Endodermal cell (in vitro differentiated cells): ENCODE measurements around the gene LAMC1. TPM values are rescaled to one million over a fixed set of nuclear protein-coding genes. Genes with fewer than 3 reads are reported as not detected.

Experiments
- DNase-seq: peaks from one replicate; pipeline ENCODE4 v3.0.0-alpha.2; 2017
- H3K27ac ChIP-seq: 2 replicates; pipeline ENCODE4 v1.5.1; 2013; ENCODE audit warnings: mild to moderate bottlenecking, low read depth, low read length, moderate library complexity
- H3K27me3 ChIP-seq: 2 replicates; pipeline ENCODE4 v1.6.1; 2013; ENCODE audit warnings: mild to moderate bottlenecking, low read length, moderate library complexity; ENCODE audit not compliant: insufficient read depth, control insufficient read depth, poor library complexity, severe bottlenecking
- H3K36me3 ChIP-seq: 2 replicates; pipeline ENCODE4 v1.7.0; 2013; ENCODE audit warnings: mild to moderate bottlenecking, low read length, moderate library complexity; ENCODE audit not compliant: control insufficient read depth, insufficient read depth
- H3K4me1 ChIP-seq: one replicate; pipeline ENCODE4 v1.7.0; 2013; ENCODE audit warnings: low read length; ENCODE audit not compliant: control insufficient read depth, insufficient read depth
- H3K4me3 ChIP-seq: 2 replicates; pipeline ENCODE4 v1.5.1; 2013; ENCODE audit warnings: mild to moderate bottlenecking, low read length, moderate library complexity
- H3K9ac ChIP-seq: 2 replicates; pipeline ENCODE4 v1.6.1; 2013; ENCODE audit warnings: mild to moderate bottlenecking, low read length, moderate library complexity; ENCODE audit not compliant: poor library complexity, severe bottlenecking; ENCODE audit errors: extremely low read depth
- H3K9me3 ChIP-seq: 2 replicates; pipeline ENCODE4 v1.6.1; 2013; ENCODE audit warnings: mild to moderate bottlenecking, low read length, moderate library complexity; ENCODE audit not compliant: control insufficient read depth
- H3K27ac Mint-ChIP-seq: 2 replicates; pipeline ENCODE4 v1.8.0; 2020; ENCODE audit warnings: mixed read lengths
- H3K27me3 Mint-ChIP-seq: 2 replicates; pipeline ENCODE4 v1.8.0; 2021; ENCODE audit warnings: mild to moderate bottlenecking, mixed read lengths; ENCODE audit not compliant: insufficient read depth
- H3K36me3 Mint-ChIP-seq: 2 replicates; pipeline ENCODE4 v1.8.0; 2020; ENCODE audit warnings: low read depth, mixed read lengths
- H3K4me1 Mint-ChIP-seq: 2 replicates; pipeline ENCODE4 v1.8.0; 2020; ENCODE audit warnings: mixed read lengths
- H3K4me3 Mint-ChIP-seq: 2 replicates; pipeline ENCODE4 v1.8.0; 2020; ENCODE audit warnings: mild to moderate bottlenecking, moderate library complexity, mixed read lengths
- H3K9me3 Mint-ChIP-seq: 2 replicates; pipeline ENCODE4 v1.8.0; 2020; ENCODE audit warnings: mild to moderate bottlenecking, mixed read lengths
- WGBS, 2 experiments: methylation state at CpG; one replicate each; pipeline versions ENCODE4 v1.1.5 to v1.1.7; 2013; ENCODE audit warnings: missing lambda C conversion rate in 2 of 2, mixed read lengths in 1 of 2; ENCODE audit not compliant: insufficient coverage in 1 of 2, insufficient read length in 1 of 2; 5-methylcytosine and 5-hydroxymethylcytosine counted together
- total RNA-seq, 2 donors: library from RNA; stranded (reverse); fragmentation: NEBNext Ultra II Directional in 1 of 2; extraction: Animal tissue kit (Norgen Biotek cat#: 25700) in 1 of 2; gene quantifications; 2 replicates in 1 of 2; 3 replicates in 1 of 2; pipeline ENCODE4 v1.2.1, GENCODE V29; 2021
- TF ChIP-seq, protein P1 (sequence below): fragments of 200-600 bp; sonication (generic); conservative IDR thresholded peaks from 2 replicates; pipeline ENCODE4 v1.5.0; 2021; ENCODE audit warnings: antibody characterized with exemption, mild to moderate bottlenecking

Gene LAMC1
- total RNA-seq, 2 donors from 2014 or later, result 47.9 to 58.8 TPM

GRCh38 chr1:183106746-183107145 lies 83.5 kb downstream of the LAMC1 start:
- no peaks in the 10 kb centered on the region for H3K27me3 ChIP-seq
- DNase-seq, result no peak
- Mint-ChIP-seq H3K4me3 (no peak overlapping the region), H3K9me3 (no peaks in the 10 kb centered on the region), H3K36me3 (peaks cover 7% of the 10 kb centered on the region), H3K27ac (no peak overlapping the region), H3K4me1 (peaks cover 6% of the 10 kb centered on the region), H3K27me3 (no peaks in the 10 kb centered on the region)
- no peaks in the 10 kb centered on the region for H3K4me1 ChIP-seq
- no peak overlapping the region for H3K27ac ChIP-seq
- H3K36me3 ChIP-seq, result peaks cover 10% of the 10 kb centered on the region
- no peak overlapping the region for H3K4me3 ChIP-seq
- TF ChIP-seq, protein P1, sequence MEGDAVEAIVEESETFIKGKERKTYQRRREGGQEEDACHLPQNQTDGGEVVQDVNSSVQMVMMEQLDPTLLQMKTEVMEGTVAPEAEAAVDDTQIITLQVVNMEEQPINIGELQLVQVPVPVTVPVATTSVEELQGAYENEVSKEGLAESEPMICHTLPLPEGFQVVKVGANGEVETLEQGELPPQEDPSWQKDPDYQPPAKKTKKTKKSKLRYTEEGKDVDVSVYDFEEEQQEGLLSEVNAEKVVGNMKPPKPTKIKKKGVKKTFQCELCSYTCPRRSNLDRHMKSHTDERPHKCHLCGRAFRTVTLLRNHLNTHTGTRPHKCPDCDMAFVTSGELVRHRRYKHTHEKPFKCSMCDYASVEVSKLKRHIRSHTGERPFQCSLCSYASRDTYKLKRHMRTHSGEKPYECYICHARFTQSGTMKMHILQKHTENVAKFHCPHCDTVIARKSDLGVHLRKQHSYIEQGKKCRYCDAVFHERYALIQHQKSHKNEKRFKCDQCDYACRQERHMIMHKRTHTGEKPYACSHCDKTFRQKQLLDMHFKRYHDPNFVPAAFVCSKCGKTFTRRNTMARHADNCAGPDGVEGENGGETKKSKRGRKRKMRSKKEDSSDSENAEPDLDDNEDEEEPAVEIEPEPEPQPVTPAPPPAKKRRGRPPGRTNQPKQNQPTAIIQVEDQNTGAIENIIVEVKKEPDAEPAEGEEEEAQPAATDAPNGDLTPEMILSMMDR, result no peak
- H3K9ac ChIP-seq, result no peak overlapping the region
- H3K9me3 ChIP-seq, result no peaks in the 10 kb centered on the region
- WGBS, 2 experiments, result 96 to 100% methylated on average over 1 to 2 of the region's 2 CpGs

- peak overlapping the region; percentile 14 for H3K27ac ChIP-seq
- peaks cover 13% of the 10 kb centered on the region for H3K36me3 Mint-ChIP-seq
- H3K36me3 ChIP-seq, result peaks cover 5% of the 10 kb centered on the region
- no peaks in the 10 kb centered on the region for H3K9me3 Mint-ChIP-seq
- H3K27me3 Mint-ChIP-seq, result no peaks in the 10 kb centered on the region
- TF ChIP-seq, protein P1, result no peak
- no peak overlapping the region for H3K4me3 ChIP-seq
- H3K9ac ChIP-seq, result no peak overlapping the region
- no peak overlapping the region for H3K4me3 Mint-ChIP-seq
- H3K27me3 ChIP-seq, result no peaks in the 10 kb centered on the region
- WGBS, 2 experiments, result 83 to 91% methylated on average over 1 to 8 of the region's 8 CpGs
- no peaks in the 10 kb centered on the region for H3K4me1 ChIP-seq
- DNase-seq, result no peak
- H3K9me3 ChIP-seq, result no peaks in the 10 kb centered on the region
- no peaks in the 10 kb centered on the region for H3K4me1 Mint-ChIP-seq
- no peak overlapping the region for H3K27ac Mint-ChIP-seq
Measured at GRCh38 chr1:183110326-183110880, 87.2 kb downstream of the LAMC1 start.

GRCh38 chr1:183114441-183114840 lies 91.2 kb downstream of the LAMC1 start:
- Mint-ChIP-seq H3K27me3 (peaks cover 7% of the 10 kb centered on the region), H3K4me1 (no peaks in the 10 kb centered on the region), H3K9me3 (no peaks in the 10 kb centered on the region), H3K36me3 (peaks cover 28% of the 10 kb centered on the region), H3K4me3 (no peak overlapping the region), H3K27ac (no peak overlapping the region)
- H3K9me3 ChIP-seq, result no peaks in the 10 kb centered on the region
- no peak for DNase-seq
- H3K4me3 ChIP-seq, result no peak overlapping the region
- H3K9ac ChIP-seq, result no peak overlapping the region
- H3K4me1 ChIP-seq, result no peaks in the 10 kb centered on the region
- H3K27me3 ChIP-seq, result no peaks in the 10 kb centered on the region
- H3K36me3 ChIP-seq, result peaks cover 22% of the 10 kb centered on the region
- TF ChIP-seq, protein P1, result no peak
- WGBS, 2 experiments, result 73 to 95% methylated on average over 7 to 9 of the region's 9 CpGs
- no peak overlapping the region for H3K27ac ChIP-seq
